ENCODE results near the gene FANCD2.

Gene FANCD2
- long read RNA-seq, full-length matches to known transcripts, result 8 of 181 reads
- long read RNA-seq, partial matches to known transcripts, result 85 of 181 reads
- long read RNA-seq, other reads (novel, unspliced or antisense), result 88 of 181 reads

DNA sequence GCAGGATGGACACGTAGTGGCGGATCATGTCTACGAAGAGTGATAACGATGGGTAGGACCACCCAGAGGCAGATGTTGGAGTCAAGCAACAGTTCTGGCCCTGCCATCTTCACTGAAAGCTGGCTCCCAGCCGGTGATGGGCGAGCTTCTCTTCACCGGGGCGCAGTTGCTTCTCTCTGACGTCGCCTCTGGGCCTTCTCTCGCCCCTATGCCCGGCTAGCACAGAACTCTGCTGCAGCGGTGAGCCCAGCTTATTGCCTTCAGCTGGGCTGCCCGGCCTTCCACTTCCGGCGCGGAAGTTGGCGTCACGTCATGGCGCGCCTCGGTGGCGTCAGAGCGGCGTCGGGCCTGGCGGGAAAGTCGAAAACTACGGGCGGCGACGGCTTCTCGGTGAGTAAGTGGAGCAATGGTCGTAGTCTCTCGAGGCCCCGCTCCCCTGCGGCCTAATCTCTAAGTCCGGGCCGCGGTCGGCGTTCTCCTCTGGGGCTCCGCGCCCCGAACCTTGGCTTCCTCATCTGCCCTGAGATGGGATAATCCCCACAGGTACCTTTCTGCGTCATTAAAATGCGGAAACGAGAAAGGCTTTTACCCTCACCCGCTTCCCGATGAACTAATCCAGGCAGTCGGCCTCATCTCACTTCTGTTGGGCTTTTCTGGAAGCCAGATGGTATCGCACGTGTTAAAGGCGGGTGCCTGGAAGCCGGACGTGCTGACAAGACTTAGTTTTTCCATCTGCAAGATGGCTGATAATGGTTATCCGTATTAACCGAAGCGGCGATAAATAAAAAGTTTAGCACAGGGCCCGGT lies at the start of gene FANCD2:
Gene FANCD2 (plus strand): TSS at position 354 of the 807 bp plus-strand sequence. CDS start 2,221 bp downstream, outside the sequence.
- H3K4me3 ChIP-seq (replicated peaks; ENCODE audit: insufficient read depth, low read length), result peak within 1 kb of the TSS; percentile 70
- peak; percentile 22 for TF ChIP-seq REST (IDR thresholded peaks at IDR 0.05; ENCODE audit: insufficient replicate concordance, low read depth)
- TF ChIP-seq GABPA (IDR thresholded peaks at IDR 0.05; ENCODE audit: low read depth), result peak; percentile 84
- no peak for TF ChIP-seq CTCF (IDR thresholded peaks at IDR 0.05; ENCODE audit: insufficient read depth, low read length)
- TF ChIP-seq POLR2AphosphoS5 (IDR thresholded peaks at IDR 0.05; ENCODE audit: low read depth), result peak; percentile 83
- peak; percentile 38; the same call in 1 of the 2 replicates for TF ChIP-seq SPI1 (IDR thresholded peaks at IDR 0.05; ENCODE audit: borderline replicate concordance, low read depth)
- H3K27ac ChIP-seq (replicated peaks), result peak within 1 kb of the TSS; percentile 90
- H3K27me3 ChIP-seq (ENCODE audit: insufficient read depth, poor library complexity, severe bottlenecking), result no peaks in the 10 kb centered on the region
- peak; percentile 82 to 91 for DNase-seq (ENCODE audit: low read depth in 1 of 2, low spot score in 1 of 2)

DNA sequence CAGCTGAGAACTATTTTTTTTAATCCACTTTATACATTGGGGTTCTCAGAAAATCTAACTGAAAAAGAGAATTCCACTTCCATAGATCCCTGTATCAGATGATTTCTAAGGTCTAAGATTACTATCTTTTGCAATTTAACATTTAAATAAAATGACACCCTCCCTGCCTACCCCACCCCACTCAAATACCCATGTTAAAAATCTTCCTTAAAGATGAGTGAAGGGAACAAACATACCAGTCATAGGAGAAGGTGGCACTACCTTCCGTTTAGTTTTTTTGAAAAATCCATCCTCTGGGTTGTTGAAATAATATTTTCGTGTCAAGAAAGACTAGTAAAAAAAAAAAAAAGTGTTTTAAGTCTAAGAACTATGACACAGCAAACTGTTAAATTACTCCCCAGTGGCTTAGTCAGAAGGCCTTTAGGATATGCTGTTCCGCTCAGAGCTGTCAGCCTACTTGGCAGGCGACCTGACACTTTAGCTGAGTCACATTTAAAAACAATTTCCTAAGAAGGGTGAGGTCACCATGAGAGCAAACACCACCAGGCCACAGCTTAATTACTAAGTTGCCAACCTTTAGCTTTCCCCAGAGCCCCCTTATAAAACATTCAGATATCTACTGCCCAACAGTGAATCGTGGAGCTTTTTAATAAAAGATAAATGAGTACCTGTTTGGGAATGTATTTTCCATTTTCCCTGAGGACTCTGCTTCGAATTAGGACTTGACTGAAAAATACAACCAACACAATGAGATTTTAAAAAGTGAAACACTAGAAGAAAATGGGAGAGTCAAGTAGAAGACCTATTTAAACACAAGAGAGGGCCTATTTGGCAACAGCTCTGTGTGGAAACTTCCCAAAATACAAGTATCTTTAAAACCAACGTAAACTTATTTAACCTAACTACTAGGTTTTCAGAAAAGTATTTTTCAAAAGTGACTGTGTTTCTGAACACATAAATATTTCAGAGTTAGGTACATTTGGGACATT lies 49.2 kb upstream of the FANCD2 start:
- DNase-seq (ENCODE audit: low read depth in 1 of 2, low spot score in 1 of 2), result peak; percentile 71 to 95

DNA sequence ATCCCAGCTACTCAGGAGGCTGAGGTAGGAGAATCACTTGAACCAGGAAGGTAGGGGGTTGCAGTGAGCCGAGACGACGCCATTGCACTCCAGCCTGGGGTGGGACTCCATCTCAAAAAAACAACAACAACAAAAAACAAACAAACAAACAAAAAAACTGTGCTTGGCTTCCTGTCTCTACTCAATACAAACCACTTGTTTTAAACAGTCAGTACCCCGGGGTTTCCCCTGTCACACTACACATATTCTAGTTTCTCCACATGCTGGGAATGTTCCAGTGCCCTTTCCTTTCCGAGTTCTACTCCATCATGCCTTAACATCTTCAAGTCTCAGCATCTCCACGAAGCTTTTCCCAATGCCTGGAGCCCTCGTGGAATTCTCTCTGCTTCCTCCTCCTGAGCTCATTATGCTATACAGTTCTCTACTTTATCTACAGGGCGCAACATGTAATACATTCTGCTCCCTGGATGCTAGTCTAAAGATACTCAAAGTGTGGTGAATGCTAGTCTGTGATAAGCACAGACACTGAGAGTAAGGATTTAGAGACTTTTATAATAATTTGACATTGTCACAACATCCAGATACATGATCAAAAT lies 47.4 kb upstream of the FANCD2 start:
- Histone ChIP-seq H3K27me3 (ENCODE audit: insufficient read depth, poor library complexity, severe bottlenecking) (no peaks in the 10 kb centered on the region), H3K27ac (replicated peaks) (peak overlapping the region; percentile 49), H3K4me3 (replicated peaks; ENCODE audit: insufficient read depth, low read length) (no peak overlapping the region)
- no peak for DNase-seq (ENCODE audit: low read depth in 1 of 2, low spot score in 1 of 2)
- no peak for TF ChIP-seq REST (IDR thresholded peaks at IDR 0.05; ENCODE audit: insufficient replicate concordance, low read depth)
- no peak for TF ChIP-seq GABPA (IDR thresholded peaks at IDR 0.05; ENCODE audit: low read depth)
- no peak for TF ChIP-seq SPI1 (IDR thresholded peaks at IDR 0.05; ENCODE audit: borderline replicate concordance, low read depth)
- TF ChIP-seq CTCF (IDR thresholded peaks at IDR 0.05; ENCODE audit: insufficient read depth, low read length), result no peak
- TF ChIP-seq POLR2AphosphoS5 (IDR thresholded peaks at IDR 0.05; ENCODE audit: low read depth), result no peak

More for the DNA sequence above, 49.2 kb upstream of the FANCD2 start:
- Histone ChIP-seq H3K27me3 (ENCODE audit: insufficient read depth, poor library complexity, severe bottlenecking) (no peaks in the 10 kb centered on the region), H3K4me3 (replicated peaks; ENCODE audit: insufficient read depth, low read length) (no peak overlapping the region), H3K27ac (replicated peaks) (peak overlapping the region; percentile 45)
- no peak for TF ChIP-seq GABPA (IDR thresholded peaks at IDR 0.05; ENCODE audit: low read depth)
- peak; percentile 36; the same call in 1 of the 2 replicates for TF ChIP-seq SPI1 (IDR thresholded peaks at IDR 0.05; ENCODE audit: borderline replicate concordance, low read depth)
